HG03571 (cell line): ENCODE results near the gene ZNF879.
A peak's percentile ranks its signal among the peaks of the same experiment; 100 is the strongest.

ENCODE experiments used
- ATAC-seq: cut with Tn5 transposase; IDR thresholded peaks from one replicate; pipeline ENCODE4 v1.9.1; 2021; ENCODE audit not compliant: unreplicated experiment

The ZNF879 gene

DNA sequence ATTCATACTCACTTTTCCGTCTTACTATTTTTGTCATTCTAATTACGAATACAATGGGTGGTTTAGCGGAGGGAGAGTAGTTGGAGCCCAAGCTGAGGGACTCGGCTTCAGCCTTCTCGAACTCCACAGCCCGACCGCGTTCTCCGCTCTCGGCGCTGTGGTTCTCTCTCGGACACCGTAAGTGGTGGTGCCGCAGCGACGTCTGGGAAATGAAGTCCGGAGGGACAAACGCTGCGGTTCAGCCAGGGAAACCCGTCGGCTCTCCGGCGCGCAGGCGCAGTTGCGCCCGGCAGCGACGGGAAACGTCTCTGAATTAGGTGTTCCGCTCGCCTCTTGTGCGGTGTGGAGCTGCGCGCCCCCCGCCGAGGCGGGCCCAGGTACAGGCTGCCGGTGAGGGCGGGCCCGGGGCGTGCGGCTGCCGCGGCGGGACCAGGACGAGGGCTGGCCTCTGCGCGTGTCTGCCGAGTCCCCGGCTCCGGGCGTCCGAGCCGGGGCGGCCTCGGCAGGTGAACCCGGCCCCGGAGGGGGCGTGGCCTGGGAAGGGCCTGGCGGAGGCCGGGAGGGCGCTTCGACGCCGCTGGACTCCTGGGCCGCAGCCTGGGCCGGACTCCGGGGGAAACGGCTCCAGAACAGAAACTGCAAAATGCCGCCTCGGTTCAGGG is at the start of gene ZNF879:
Gene ZNF879 (plus strand): TSS at position 277 of the 662 bp plus-strand sequence. CDS start 1,201 bp downstream, outside the sequence.
- ATAC-seq, result peak; percentile 88

DNA sequence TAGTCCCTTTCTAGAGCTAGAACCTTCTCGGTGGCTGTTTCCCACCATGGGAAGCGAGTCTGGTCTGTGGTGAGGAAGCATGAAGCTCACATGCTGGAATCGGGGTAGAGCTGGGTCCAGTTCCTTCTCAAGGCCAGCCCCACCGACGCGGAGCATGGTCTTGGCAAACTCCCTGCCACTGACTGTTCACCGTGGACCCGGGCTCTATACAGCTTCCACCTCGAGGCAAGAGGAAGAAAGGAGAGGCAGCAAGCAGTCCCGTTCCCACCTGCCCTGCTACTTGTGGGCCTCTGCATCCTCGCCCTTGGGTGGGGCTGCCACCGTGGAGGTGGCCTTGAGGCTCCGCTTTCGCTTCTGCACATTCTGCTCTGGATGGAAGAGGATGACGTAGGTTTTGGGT is 42.2 kb upstream of the ZNF879 start:
- no peak for ATAC-seq

DNA sequence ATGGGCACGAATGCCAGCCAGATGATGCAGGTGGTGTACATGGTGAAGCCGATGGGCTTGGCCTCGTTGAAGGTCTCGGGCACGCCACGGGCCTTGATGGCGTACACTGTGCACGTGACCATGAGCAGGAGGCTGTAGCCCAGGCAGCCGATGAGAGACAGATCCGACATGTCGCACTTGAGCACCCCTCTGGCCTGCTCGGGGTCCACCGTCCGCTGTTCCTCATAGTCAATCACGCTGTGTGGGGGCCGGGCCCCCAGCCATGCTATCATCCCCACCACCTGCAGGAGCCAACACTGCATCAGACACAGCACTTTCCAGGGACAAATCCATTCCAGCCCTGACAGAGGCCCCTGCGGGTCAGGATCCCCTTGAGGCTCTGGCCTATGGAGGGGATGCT is 40.7 kb upstream of the ZNF879 start:
- ATAC-seq, result no peak

DNA sequence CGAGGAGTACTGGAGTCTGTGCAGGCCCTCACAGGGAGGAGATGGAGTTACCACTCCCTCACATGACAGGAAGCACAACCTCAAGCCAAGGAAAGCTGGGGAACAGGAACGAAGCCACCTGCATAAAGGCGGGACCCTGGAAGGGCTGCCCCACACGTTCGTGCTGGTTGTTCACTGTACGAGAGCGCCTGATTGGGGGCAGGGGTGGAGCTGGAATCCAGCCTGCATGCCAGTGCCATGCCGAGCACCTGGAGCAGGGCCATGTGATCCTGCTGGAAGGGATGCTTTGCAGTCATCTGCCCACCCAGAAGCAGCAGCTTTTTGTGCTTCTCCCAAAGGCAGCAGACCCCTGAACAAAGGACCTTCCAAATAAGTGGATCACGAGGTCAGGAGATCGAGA is 39.9 kb upstream of the ZNF879 start:
- ATAC-seq, result no peak

DNA sequence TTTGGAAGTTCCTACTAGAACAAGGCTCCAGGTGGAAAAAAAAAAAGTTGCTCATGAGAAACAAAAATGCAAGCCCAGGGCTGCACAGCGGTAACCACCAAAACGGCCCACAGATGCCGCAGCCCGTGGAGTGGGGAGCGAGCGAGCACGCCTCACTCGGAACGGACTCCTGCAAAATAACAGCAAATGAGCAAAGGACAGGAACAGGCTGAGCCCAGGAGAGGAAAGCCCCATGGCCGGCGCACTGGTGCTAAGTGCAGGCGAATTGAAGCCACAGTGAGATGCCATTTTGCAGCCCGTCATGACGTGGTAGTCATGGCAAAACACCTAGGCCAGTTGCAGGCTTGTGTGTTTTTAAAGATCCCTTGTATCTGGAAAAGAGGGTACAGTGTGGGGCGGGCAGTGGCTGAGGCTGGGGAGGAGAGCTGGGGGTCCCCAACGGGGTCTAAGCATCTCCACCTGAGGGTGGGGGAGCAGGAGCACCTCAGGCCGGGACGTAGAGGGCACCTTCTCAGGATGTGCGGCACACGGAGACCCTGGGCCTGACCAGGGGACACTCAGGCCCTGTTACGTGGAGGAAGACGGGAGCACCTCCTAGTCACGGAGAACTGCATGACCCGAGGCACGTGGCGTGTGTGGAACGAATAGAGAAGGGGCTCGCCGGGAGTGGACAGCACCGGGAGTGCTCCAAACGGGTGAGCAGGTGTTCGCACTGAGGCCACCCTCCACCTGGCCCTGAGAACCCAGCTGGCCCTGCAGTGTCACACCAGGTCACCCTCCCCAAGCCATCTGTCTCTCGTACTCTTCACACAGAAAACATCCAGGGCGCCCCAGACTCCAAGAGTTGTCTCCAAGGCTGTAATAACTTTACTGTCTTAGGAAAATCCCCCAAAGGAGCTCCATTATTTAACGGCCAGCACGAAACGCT is 39.2 kb upstream of the ZNF879 start:
- ATAC-seq, result no peak

DNA sequence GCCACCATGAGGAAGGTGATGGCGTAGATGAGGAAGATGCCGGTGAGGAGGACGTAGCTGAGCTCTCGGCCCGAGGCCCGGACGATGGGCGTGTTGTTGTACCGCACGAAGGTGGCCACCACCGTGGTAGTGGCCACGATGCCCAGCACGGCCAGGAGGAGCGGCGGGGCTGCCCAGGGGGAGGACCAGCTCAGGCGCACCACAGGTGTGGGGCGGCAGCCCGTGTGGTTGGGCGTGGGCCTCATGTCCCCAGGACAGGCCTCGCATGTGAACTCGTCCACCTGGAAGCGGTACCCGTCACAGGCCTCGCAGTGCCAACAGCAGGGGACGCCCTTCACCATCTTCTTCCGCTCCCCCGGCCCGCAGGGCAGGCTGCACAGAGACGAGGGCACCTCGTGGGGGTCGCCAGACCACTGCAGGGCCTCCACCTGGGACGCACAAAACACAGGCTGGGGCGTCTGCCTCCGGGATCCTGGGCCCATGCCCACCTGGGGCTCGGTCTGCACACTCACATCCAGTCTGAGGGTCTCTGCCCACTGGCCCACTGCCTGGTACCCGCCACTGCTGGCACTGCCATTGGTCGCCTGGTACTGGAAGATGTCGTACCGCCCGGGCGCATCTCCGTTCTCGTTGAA is 37.2 kb upstream of the ZNF879 start:
- no peak for ATAC-seq

DNA sequence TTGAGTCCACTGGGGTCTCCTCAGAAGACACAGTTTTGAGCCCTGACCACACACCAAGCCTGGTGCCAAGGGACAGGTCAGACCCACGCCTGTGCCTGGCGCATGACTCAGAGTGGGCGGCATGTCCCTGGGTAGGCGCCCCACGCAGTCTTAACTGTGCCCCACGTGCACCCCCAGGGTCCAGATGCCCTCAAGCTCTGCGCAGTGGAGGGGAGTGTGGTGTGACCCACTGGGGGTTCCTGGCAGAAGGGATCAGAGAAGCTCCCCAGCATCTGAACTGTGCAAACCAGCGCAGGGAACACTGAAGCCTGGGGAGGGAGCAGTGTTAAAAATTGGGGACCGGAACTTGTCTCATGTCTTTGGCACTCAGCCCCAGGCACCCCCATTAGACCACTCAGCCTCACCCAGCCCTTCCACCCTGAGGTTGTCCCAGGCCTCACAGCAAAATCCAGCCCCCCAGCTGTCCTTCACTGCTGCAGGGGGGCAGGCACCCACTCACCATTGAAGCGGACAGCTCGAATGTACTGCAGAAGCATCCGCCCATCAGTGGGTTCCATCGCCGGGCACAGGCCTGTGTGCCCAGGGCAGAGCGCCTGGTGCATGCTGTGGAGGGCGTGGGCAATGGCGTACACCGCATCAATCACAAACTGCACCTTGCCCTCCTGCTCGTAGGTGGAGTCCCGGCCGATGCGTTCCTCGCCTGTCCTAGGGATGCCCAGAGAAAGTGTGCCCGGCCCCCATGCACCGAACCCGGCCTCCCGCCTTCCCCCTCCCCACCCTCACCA is 35.0 kb upstream of the ZNF879 start:
- ATAC-seq, result no peak

DNA sequence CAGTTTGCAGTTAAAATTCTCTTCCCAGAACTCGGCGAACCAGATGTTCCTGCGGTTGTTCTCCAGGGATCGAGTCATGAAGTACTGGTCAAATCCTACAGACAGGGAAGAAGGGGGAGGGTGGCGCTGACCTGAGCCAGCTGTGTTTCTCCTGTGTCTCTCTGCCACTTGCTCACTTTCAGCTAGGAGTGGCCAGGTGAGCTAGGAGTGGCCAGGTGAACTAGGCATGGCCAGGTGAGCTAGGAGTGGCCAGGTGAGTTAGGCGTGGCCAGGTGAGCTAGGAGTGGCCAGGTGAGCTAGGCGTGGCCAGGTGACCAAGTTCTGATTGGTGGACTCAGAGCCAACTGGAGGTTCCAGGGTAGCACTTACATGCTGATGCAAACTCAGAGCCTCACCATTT is 34.3 kb upstream of the ZNF879 start:
- no peak for ATAC-seq

DNA sequence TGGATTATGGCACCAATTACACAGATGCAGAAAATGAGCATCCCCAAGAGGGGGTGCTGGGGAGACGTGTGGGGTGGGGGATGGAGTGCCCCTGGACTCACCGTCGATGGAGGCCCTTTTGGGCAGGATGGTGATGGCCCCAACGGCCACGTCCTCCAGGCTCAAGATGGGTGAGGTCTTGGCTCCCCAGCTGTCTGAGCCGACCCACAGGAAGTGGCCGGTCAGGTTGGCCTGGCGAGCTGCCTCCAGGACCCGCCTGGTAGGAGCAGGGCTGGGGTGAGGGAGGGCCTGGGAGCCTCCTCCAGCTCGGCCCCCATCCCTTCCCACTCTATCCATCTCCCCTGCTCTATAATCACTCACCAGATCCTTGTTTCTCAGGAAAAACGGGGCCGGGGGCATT is 33.1 kb upstream of the ZNF879 start:
- no peak for ATAC-seq

DNA sequence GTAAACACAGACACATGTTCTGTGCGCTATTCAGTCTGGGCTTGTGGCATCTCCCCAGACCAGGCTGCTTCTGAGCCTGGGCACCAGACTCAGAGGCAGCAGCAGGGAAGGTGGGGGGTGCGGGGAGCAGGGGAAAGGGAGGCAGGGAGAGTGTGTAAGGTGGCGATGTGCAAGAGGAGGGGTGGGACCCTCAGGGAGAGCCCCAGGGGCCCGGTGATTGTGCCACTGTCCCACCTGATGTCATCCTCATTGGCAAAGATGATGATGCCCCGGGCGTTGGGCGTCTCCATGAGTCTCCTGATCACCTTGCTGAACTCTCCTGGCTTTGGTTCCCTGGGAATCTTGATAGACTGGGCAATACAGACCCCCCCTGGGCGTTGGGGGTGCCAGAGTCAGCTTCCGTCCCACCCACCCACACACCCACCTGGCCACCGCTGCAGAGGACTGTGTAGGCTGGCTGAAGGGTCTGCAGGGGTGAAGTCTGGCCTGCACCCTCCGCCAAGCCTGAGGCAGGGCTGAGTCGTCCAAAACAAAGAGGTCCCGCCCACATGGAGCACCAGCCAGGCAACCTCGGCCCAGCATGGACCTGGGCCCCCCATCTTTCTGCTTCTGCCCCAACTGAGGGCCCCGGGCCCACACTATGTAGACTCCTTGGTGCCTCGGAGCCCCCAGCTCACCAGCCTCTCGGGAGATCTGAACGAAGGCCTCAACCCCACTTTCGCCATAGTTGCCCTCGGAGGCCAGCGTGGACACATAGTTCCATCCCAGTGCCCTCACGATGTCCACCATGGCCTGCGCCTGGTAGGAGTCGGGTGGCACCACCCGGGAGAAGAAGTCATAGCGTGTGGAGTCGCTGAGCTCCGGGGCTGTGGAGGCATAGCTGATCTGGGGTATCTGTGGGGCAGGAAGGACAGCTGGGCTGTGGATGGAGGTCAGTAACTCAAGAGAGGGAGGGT is 32.1 kb upstream of the ZNF879 start:
- ATAC-seq, result no peak

DNA sequence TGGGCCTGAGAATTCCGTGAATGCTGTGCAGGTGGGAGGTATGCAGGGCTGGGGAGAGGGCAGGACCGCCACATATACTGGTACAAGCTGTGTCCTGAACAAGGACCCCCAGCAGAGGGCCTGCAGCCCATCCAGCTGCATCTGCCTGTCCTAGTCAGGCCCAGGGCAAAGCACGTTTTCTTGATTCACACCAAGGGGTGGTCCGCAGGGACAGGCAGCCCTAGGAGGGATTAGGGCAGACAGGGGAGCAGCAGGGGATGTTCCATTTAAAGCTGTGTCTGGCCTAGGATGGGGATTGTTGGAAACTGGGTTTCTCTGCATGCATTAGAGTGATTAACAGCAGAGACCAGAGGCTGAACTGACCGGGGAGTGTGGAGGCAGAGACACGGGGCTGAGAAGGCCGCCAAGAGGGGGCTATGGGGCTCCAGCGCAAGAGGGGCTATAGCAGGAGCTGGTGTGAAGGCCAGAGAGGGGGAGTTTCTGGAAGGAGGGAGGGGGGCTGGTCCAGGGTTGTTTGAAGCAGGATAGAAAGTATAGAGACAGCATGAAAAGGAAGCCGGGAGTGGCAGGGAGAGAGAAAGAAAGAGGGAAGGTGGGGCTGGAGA is 31.2 kb upstream of the ZNF879 start:
- ATAC-seq, result no peak

DNA sequence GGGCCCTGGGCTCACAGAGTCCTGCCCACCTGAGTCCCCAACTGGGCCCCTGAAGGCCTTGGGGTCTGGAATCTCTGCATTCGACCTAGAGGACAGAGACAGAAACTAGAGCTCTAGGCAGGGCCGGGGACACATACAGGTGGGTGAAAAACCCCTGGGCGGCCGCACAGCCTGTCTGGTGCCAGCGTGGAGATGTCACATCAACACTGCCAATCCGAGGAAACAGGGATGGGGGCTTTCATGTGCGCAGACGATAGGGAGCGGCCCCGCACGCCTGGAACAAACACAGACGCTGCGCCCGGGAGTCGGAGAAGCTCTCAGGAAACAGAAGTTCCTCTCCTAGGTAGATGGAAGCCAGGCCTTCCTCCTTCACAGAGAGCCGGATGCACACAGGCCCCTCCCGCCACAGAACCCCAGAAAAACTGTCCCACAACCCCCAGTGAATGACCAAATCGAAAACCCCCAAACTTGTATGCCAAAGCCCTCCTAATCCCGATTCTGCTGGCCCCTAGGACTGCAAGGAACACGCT is 30.3 kb upstream of the ZNF879 start:
- no peak for ATAC-seq

DNA sequence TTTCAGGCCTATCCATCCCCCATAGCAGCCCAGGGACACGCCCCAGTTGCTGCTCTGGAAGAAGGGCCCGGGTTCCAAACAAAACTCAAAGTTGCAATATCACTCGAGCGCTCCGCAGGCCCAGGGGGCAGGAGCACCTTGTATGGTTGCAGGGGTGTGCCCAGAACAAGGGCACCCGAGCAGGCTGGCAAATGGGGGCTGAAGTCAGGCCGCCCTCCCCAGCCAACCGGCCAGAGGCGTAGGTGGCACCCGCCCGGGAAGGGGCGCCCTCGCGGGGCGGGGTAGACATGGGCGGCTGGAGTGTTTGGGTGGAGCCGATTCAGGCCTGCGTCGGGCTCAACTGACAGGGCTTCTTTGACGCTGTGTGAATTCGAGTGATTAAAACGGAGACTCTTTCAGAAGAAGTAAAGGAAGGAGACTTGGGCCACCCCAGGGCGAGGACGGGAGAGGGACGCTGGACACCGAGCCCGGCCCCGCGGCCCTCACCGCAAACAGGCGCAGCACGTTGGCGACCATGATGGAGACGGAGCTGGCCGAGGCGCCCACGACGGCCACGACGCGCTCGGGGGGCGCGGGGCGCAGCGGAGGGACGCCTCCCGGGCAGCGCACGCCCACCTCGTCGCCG is 29.5 kb upstream of the ZNF879 start:
- ATAC-seq, result no peak

DNA sequence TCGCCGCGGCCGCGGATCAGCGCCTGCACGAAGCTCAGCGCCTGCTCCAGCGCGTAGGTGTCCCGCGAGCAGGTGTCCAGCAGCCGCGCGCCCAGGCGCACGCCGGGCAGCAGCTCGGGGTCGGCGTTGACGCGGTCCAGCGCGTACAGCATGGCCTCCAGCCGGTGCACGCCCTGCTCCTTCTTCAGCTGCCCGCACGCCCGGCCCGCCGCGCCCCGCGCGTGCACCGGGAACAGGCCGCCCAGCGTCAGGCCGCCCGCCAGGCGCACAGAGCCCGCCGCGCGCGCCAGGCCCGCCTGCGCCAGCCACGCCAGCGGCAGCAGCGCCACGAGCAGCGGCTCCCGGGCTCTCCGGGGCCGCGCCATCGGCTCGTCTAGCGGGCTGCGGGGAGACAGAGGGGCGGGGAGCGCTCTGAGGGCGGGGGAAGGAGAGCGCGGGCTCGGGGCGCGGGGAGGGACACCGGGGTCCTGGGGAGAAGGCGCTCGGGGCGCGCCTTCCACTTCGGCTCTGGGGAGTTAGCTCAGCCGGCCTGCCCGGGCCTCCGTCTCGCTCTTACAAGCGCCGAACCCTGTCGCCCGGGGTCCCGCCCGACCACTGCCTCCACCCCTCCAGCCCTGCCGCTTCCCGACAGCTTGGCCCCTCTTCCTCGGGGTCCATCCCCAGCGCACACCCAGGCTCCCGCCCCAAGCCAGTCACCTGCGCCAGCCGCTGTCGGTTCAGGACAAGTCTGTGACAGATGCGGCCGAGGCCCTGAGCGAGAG is 28.8 kb upstream of the ZNF879 start, which contains the start of gene GRM6:
Gene GRM6 (minus strand): TSS at position 741 of the 761 bp plus-strand sequence. CDS start 376 bp downstream, at position 365.
- ATAC-seq, result no peak

DNA sequence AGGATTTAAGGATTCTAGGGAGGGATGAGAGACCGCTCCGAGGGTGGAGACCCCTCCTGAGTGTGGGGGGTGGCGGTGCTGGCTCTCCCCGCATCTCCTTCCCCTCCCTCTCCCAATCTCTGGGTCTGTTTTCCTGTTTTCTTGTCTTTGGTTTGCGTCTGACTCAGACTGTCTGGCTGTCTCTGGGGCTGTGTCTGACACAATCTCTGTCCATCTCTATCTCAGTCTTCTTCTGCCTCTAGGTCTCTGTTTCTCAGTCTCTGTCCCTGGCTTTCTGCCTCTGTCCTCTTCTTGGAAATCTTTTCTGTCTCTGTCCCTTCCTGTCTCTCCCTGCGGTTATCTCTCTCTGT is 28.3 kb upstream of the ZNF879 start:
- no peak for ATAC-seq

DNA sequence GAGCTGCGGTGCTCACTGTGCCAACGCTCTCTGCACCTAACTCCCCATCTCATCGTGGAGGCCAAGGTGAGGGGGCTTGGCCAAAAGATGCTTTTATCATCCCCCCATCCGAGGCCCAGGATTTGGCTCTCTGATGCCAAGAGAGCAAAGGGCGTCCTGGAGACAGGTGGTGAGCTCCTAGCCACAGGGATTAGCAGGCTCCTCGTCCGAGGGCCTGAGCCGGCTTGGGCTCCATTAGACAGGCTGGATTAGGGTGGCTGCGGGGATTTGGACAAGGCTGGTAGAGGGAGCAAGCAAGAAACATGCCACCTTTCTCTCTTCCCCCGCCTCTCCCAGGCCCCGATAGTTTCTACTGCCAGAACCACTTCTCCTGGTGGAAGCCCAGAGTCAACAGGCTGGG is 27.4 kb upstream of the ZNF879 start:
- no peak for ATAC-seq

DNA sequence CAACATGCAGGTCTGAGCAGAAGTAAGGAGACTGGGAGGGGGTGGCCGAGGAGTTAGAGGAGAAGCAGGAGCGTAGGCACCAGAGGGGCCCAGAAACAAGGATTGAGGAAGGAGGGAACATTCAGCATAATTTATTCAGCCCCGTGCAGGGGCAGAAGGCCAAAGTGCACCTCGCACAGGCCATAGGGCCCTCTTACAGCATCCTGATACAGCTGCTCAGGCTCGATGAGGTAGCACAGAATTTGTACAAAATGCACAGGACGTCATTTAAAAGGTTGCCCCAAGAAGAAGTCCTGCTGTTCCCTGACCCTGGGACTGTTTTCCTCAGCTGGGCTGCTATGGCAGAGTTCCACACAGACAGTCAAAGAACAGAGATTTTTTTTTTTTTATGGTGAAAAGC is 26.4 kb upstream of the ZNF879 start:
- no peak for ATAC-seq

DNA sequence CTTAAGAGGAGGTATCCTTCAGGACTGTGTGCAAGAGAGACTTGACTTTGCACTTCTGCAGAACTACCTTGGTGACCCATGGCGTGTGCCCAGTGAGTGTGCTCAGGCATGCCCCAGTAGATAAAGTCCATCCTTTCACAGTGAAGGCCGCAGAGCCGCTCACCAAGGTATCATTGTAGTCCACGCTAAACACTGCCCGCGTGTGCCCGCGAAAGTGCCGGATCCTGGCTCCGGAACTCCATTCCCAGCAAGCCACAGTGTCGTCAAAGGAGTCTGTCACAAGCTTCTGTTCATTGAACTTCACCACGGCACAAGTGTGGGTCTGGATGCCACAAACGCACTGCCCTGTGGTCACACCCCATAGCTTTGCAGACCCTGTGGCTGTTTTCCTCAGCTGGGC is 25.2 kb upstream of the ZNF879 start:
- no peak for ATAC-seq
